ENCODE measurements around the gene APOL6. TPM values are rescaled to one million over a fixed set of nuclear protein-coding genes. Genes with fewer than 3 reads are reported as not detected.

Gene APOL6
- total and polyA plus RNA-seq, 2 experiments from 2014 or later = 2.7 to 19.6 TPM

DNA sequence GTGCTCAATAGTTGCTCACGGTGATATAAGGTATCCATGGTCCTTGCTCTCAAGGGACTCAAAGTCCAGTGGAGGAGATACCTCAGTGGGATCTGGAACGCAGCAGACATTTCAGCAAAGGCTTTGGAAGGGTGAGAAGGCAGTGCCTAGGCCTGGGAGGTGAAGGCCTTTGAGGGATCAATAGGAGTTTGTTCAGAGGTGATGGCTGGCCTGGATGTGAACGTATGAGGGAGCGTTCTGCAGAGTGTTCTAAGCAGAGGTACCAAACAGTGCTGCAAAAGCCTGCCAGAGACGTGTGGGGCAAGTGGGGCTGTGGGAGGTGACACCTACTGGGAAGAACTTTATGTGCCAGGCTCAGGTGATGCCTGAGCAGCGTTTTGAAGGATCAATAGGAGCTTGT, 23.7 kb upstream of the APOL6 start:
- WGBS (ENCODE audit: low lambda C conversion rate, missing lambda C conversion rate) = 95% methylated on average over 6 of the region's 6 CpGs
- TF ChIP-seq EZH2 (IDR thresholded peaks at IDR 0.05; ENCODE audit: borderline replicate concordance) = no peak
- TF ChIP-seq CTCF (IDR thresholded peaks at IDR 0.05; ENCODE audit: poor library complexity) = no peak
- TF ChIP-seq EZH2phosphoT487 (IDR thresholded peaks at IDR 0.05; ENCODE audit: low read depth, severe bottlenecking, unreplicated experiment) = no peak
- Histone ChIP-seq H4K20me1 (ENCODE audit: insufficient read depth, poor library complexity, severe bottlenecking) (no peaks in the 10 kb centered on the region), H3K79me2 (no peaks in the 10 kb centered on the region), H2AFZ (no peak overlapping the region), H3K4me3 (no peak overlapping the region), H3K4me1 (ENCODE audit: insufficient read depth) (peaks cover 10% of the 10 kb centered on the region), H3K4me2 (no peak overlapping the region), H3K9me3 (ENCODE audit: low read depth) (no peaks in the 10 kb centered on the region), H3K36me3 (replicated peaks; ENCODE audit: insufficient read depth, low read depth) (no peaks in the 10 kb centered on the region), H3K27me3 (no peaks in the 10 kb centered on the region), H3K27ac (no peak overlapping the region), H3K9me2 (replicated peaks; ENCODE audit: insufficient read depth) (no peaks in the 10 kb centered on the region)
- no peak for DNase-seq (ENCODE audit: low spot score)

GRCh38 chr22:35625763-35626432, 22.3 kb upstream of the APOL6 start:
- Histone ChIP-seq H3K27me3 (no peaks in the 10 kb centered on the region), H3K27ac (no peak overlapping the region), H3K9me3 (ENCODE audit: low read depth) (no peaks in the 10 kb centered on the region), H3K4me3 (no peak overlapping the region), H3K79me2 (no peaks in the 10 kb centered on the region), H4K20me1 (ENCODE audit: insufficient read depth, poor library complexity, severe bottlenecking) (no peaks in the 10 kb centered on the region), H2AFZ (no peak overlapping the region), H3K4me2 (no peak overlapping the region), H3K36me3 (replicated peaks; ENCODE audit: insufficient read depth, low read depth) (no peaks in the 10 kb centered on the region), H3K9me2 (replicated peaks; ENCODE audit: insufficient read depth) (no peaks in the 10 kb centered on the region), H3K4me1 (ENCODE audit: insufficient read depth) (peaks cover 10% of the 10 kb centered on the region)
- TF ChIP-seq CTCF (IDR thresholded peaks at IDR 0.05; ENCODE audit: poor library complexity) = no peak
- no peak for TF ChIP-seq EZH2phosphoT487 (IDR thresholded peaks at IDR 0.05; ENCODE audit: low read depth, severe bottlenecking, unreplicated experiment)
- TF ChIP-seq EZH2 (IDR thresholded peaks at IDR 0.05; ENCODE audit: borderline replicate concordance) = no peak
- 75% methylated on average over 10 of the region's 10 CpGs for WGBS (ENCODE audit: low lambda C conversion rate, missing lambda C conversion rate)
- no peak for DNase-seq (ENCODE audit: low spot score)

DNA sequence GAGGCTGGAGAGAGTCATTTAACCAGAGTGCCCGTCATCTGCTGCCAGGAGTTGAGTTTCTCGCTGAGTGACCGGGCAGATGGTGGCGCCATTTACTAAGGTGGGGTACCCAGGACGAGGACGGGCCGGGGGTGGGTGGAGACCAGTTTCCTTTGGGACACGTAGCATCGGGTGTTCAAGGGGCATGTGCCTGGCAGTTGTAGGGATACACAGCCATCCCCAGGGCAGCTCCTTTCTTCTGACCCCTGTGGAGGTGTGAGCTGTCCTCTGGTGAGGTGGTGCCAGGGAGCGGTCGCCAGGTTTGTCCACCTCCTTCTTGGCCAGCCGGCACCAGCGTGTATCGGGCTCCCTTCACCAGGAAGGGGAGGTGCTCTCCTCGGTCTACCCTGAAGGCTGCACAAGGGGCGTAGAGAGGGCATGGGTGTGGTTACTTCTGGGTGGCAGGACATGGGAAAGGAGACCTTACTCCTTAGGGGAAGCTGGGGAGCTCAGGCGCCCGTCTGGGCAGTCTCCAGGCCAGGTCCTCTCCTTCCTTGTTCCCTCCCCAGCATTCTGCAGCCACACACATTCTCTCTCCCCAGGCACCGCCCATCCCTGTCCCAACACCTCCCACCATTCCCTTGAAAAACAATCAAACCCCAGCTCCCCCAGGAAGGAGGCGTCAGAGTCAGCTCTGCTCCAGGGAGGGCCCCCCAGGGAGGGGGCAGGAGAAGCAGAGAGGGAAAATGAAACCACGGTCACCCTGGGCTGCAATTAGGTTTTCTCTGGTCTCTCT, 20.8 kb upstream of the APOL6 start:
- TF ChIP-seq CTCF (IDR thresholded peaks at IDR 0.05; ENCODE audit: poor library complexity) (peak; percentile 72), EZH2phosphoT487 (IDR thresholded peaks at IDR 0.05; ENCODE audit: low read depth, severe bottlenecking, unreplicated experiment) (no peak)
- peak overlapping the region; percentile 96 for H2AFZ ChIP-seq
- WGBS (ENCODE audit: low lambda C conversion rate, missing lambda C conversion rate) = 5% methylated on average over 21 of the region's 21 CpGs
- peak overlapping the region; percentile 95 for H3K27ac ChIP-seq
- H3K36me3 ChIP-seq (replicated peaks; ENCODE audit: insufficient read depth, low read depth) = no peaks in the 10 kb centered on the region
- H3K79me2 ChIP-seq = no peaks in the 10 kb centered on the region
- H3K9me3 ChIP-seq (ENCODE audit: low read depth) = no peaks in the 10 kb centered on the region
- peak overlapping the region; percentile 88 for H3K4me2 ChIP-seq
- H3K4me3 ChIP-seq = peak overlapping the region; percentile 26
- H4K20me1 ChIP-seq (ENCODE audit: insufficient read depth, poor library complexity, severe bottlenecking) = no peaks in the 10 kb centered on the region
- no peaks in the 10 kb centered on the region for H3K9me2 ChIP-seq (replicated peaks; ENCODE audit: insufficient read depth)
- no peaks in the 10 kb centered on the region for H3K27me3 ChIP-seq
- peaks cover 5% of the 10 kb centered on the region for H3K4me1 ChIP-seq (ENCODE audit: insufficient read depth)
- DNase-seq (ENCODE audit: low spot score) = peak; percentile 92
